Renal pelvis (tissue), 4 donors: Measurements from ENCODE around the gene KIF1A. TPM values are rescaled to one million over a fixed set of nuclear protein-coding genes. Genes with fewer than 3 reads are reported as not detected.
"Not testable (repeated sequence)": the region's sequence is repeated elsewhere in the genome, so short reads cannot be mapped to it uniquely, and the experiment has no call there.

Source experiments
- DNase-seq: peaks from one replicate; pipeline ENCODE4 v3.0.0-alpha.2; 2013
- polyA plus RNA-seq, 3 donors: library from polyadenylated mRNA; unstranded; fragments of 120-200 nt; gene quantifications; one replicate each; pipeline ENCODE4 v1.2.1, GENCODE V29; 2013; ENCODE audit not compliant: insufficient read length in 3 of 3

Gene KIF1A
- polyA plus RNA-seq, 3 donors: 12.3 to 17.8 (median 14.7) TPM

- no peak for DNase-seq
Observed at GRCh38 chr2:240788482-240788881, 31.5 kb downstream of the KIF1A start.

- no peak for DNase-seq
Observed at GRCh38 chr2:240787521-240788472, 32.2 kb downstream of the KIF1A start.

- DNase-seq: no peak
Observed at GRCh38 chr2:240786871-240787311, 33.1 kb downstream of the KIF1A start.

GRCh38 chr2:240786355-240786841, 33.6 kb downstream of the KIF1A start:
- DNase-seq: no peak

- no peak for DNase-seq
Observed at GRCh38 chr2:240785424-240786335, 34.3 kb downstream of the KIF1A start.

GRCh38 chr2:240784629-240785423, 35.2 kb downstream of the KIF1A start:
- DNase-seq: no peak

- no peak for DNase-seq
Observed at GRCh38 chr2:240783819-240784621, 36.0 kb downstream of the KIF1A start.

- DNase-seq: no peak
Observed at GRCh38 chr2:240782886-240783818, 36.9 kb downstream of the KIF1A start.

GRCh38 chr2:240782221-240782885, 37.7 kb downstream of the KIF1A start:
- no peak for DNase-seq

- no peak for DNase-seq
Observed at GRCh38 chr2:240781471-240782220, 38.4 kb downstream of the KIF1A start.

GRCh38 chr2:240780023-240780700, 39.9 kb downstream of the KIF1A start:
- DNase-seq: no peak

GRCh38 chr2:240779250-240779832, 40.7 kb downstream of the KIF1A start:
- DNase-seq: not testable (repeated sequence)

- no peak for DNase-seq
Observed at GRCh38 chr2:240778426-240778825, 41.6 kb downstream of the KIF1A start.

GRCh38 chr2:240777456-240778212, 42.4 kb downstream of the KIF1A start:
- no peak for DNase-seq

GRCh38 chr2:240775905-240776304, 44.1 kb downstream of the KIF1A start:
- DNase-seq: peak; percentile 61

- DNase-seq: no peak
Observed at GRCh38 chr2:240774856-240775255, 45.2 kb downstream of the KIF1A start.
